Body of pancreas (tissue), 4 donors: Measurements from ENCODE around the gene TRPV2.

ENCODE experiments used
- CTCF ChIP-seq, 7 experiments: fragments of 450-650 bp in 4 of 7; fragments of 200-600 bp in 3 of 7; sonication (generic) in 3 of 7; IDR thresholded peaks; one replicate each; pipeline ENCODE4 v1.5.1; 2016 to 2019; ENCODE audit warnings: antibody characterized with exemption in 7 of 7
- POLR2A ChIP-seq, 3 donors: fragments of 450-650 bp; IDR thresholded peaks; one replicate each; pipeline ENCODE4 v1.6.1; 2016; ENCODE audit warnings: antibody characterized with exemption in 3 of 3, mild to moderate bottlenecking in 2 of 3

- TF ChIP-seq CTCF (IDR thresholded peaks at IDR 0.05), result no peak
- no peak for TF ChIP-seq POLR2A (IDR thresholded peaks at IDR 0.05)
Observed at GRCh38 chr17:16467044-16467443, 51.7 kb downstream of the TRPV2 start.
